Fibroblast of mammary gland (primary cell): ENCODE data around the gene PMM2.
A peak's percentile ranks its signal among the peaks of the same experiment; 100 is the strongest.
"Not testable (repeated sequence)": the region's sequence is repeated elsewhere in the genome, so short reads cannot be mapped to it uniquely, and the experiment has no call there.

Experiments
- DNase-seq: peaks from one replicate; pipeline ENCODE4 v3.0.0-alpha.2; 2010; ENCODE audit warnings: low read depth
- H3K4me3 ChIP-seq: 2 replicates; pipeline ENCODE4 v1.5.1; 2011; ENCODE audit warnings: low read depth, mild to moderate bottlenecking, low read length, moderate library complexity; ENCODE audit not compliant: control insufficient read depth
- TF ChIP-seq, protein P1 (sequence below): conservative IDR thresholded peaks from 2 replicates; pipeline ENCODE4 v1.5.1; 2011; ENCODE audit warnings: low read depth, low read length, inconsistent platforms; ENCODE audit not compliant: control insufficient read depth, insufficient read depth

The PMM2 gene

GRCh38 chr16:8872967-8873865 lies 75.6 kb downstream of the PMM2 start:
- H3K4me3 ChIP-seq = no peak overlapping the region
- TF ChIP-seq, protein P1, sequence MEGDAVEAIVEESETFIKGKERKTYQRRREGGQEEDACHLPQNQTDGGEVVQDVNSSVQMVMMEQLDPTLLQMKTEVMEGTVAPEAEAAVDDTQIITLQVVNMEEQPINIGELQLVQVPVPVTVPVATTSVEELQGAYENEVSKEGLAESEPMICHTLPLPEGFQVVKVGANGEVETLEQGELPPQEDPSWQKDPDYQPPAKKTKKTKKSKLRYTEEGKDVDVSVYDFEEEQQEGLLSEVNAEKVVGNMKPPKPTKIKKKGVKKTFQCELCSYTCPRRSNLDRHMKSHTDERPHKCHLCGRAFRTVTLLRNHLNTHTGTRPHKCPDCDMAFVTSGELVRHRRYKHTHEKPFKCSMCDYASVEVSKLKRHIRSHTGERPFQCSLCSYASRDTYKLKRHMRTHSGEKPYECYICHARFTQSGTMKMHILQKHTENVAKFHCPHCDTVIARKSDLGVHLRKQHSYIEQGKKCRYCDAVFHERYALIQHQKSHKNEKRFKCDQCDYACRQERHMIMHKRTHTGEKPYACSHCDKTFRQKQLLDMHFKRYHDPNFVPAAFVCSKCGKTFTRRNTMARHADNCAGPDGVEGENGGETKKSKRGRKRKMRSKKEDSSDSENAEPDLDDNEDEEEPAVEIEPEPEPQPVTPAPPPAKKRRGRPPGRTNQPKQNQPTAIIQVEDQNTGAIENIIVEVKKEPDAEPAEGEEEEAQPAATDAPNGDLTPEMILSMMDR = peak; percentile 17
- DNase-seq = no peak

- not testable (repeated sequence) for H3K4me3 ChIP-seq, DNase-seq
Observed at GRCh38 chr16:8873866-8874195, 76.2 kb downstream of the PMM2 start.

GRCh38 chr16:8874388-8874787 lies 76.7 kb downstream of the PMM2 start:
- TF ChIP-seq, protein P1 = no peak
- DNase-seq = peak; percentile 34

GRCh38 chr16:8875317-8875716 lies 77.7 kb downstream of the PMM2 start:
- not testable (repeated sequence) for H3K4me3 ChIP-seq, DNase-seq

More at GRCh38 chr16:8874388-8874787, 76.7 kb downstream of the PMM2 start:
- no peak overlapping the region for H3K4me3 ChIP-seq

DNA sequence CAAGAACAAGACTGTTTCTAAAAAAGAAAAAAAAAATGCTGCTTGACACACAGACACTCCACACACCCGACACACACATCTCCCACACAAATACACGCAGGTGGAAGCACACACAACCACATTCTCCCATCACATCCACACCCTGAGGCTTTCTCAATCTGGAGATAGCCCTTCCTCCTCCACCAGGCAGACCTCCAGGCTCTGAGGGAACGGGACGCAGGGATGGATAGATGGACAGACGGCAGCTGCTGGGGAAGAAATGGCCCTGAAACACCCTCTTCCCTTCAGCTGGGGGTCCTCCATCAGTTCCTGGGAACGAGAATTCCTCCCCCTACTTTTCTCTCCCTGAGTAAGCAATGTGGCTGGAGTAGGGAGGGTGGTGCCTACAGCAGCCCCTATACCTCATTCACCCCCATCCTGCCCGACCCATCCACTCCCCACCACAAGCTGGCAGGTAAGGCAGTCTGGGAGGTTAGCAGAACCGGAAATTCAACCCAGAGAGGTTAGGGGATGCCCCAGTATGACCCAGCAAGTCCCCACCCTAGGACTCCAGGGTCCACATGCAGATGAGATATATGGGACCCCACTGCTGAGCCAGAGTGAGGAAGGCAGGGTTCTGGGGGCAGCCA lies 80.4 kb downstream of the PMM2 start:
- no peak overlapping the region for H3K4me3 ChIP-seq
- TF ChIP-seq, protein P1 = no peak
- DNase-seq = no peak

DNA sequence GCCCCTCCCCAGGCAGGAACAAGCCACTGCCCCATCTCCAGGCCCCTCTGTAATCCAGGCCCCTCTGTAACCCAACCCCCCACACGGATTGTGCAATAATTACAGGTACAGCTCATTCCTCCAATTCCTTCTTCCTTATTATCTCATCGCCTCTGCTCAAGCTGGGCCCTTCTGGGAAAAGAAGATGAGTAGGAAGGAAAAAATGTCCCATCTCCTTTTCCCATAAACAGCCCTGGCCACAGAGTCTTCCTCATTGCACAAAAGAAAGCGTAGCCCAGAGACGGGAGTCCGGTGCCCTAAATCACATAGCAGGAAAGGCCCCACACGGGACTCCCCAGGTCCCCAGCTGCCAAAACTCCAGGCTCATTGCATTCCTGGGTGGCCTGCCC lies 80.9 kb downstream of the PMM2 start:
- DNase-seq = peak; percentile 88
- no peak overlapping the region for H3K4me3 ChIP-seq
- TF ChIP-seq, protein P1 = no peak

DNA sequence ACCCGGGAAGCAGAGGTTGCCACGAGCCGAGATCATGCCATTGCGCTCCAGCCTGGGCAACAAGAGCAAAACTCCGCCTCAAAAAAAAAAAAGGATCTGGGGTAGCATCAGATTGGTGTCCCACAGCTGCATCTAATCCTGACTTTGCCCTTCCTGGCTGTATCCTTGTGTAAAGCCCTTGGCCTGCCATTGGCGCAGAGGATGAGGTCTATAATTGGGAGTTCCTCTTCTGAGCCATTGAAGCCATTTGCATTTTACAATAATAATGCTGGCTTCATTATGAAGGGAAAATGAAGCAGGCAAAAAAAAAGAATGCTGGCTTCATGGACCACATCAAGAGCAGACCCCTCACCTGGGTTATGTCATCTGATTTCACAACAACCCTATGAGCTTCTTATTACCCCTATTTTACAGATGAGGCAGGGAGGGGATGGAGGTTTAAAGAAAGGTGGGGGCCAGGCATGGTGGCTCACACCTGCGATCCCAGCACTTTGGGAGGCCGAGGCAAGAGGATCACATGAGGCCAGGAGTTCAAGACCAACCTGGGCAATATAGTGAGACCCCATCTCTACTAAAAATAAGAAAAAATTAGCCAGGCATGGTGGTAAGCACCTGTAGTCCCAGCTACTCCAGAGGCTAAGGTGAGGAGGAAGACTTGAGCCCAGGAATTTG lies 83.3 kb downstream of the PMM2 start:
- no peak for DNase-seq
- H3K4me3 ChIP-seq = no peak overlapping the region
- TF ChIP-seq, protein P1 = no peak
